Neural cell (in vitro differentiated cells): ENCODE data around the gene NINL. TPM values are rescaled to one million over a fixed set of nuclear protein-coding genes. Genes with fewer than 3 reads are reported as not detected.

Experiments
- H2AFZ ChIP-seq: fragments of 200-600, 300-800 bp; sonication (generic), shearing (Covaris generic); 2 replicates; pipeline ENCODE4 v1.6.0; 2014; ENCODE audit warnings: low read depth, mild to moderate bottlenecking, antibody characterized with exemption, low read length, moderate library complexity
- H3F3A ChIP-seq: fragments of 200-600 bp; shearing (Covaris generic); 2 replicates; pipeline ENCODE4 v1.6.1; 2016; ENCODE audit warnings: mild to moderate bottlenecking, moderate library complexity, mixed read lengths, antibody characterized with exemption, low read length; ENCODE audit not compliant: insufficient read depth, poor library complexity, severe bottlenecking
- H3K27ac ChIP-seq: fragments of 200-600, 300-800 bp; sonication (generic), shearing (Covaris generic); 2 replicates; pipeline ENCODE4 v1.5.1; 2014; ENCODE audit warnings: mild to moderate bottlenecking, low read length, moderate library complexity
- H3K27me3 ChIP-seq: fragments of 300-800, 200-600 bp; sonication (generic), shearing (Covaris generic); 2 replicates; pipeline ENCODE4 v1.6.0; 2014; ENCODE audit warnings: mild to moderate bottlenecking, low read depth, low read length, moderate library complexity; ENCODE audit not compliant: insufficient read depth
- H3K36me3 ChIP-seq: fragments of 300-800, 200-600 bp; sonication (generic), shearing (Covaris generic); 2 replicates; pipeline ENCODE4 v1.5.1; 2014; ENCODE audit warnings: mild to moderate bottlenecking, antibody characterized with exemption, low read length, moderate library complexity; ENCODE audit not compliant: insufficient read depth
- H3K4me2 ChIP-seq: fragments of 300-800, 200-600 bp; sonication (generic), shearing (Covaris generic); 2 replicates; pipeline ENCODE4 v1.6.0; 2014; ENCODE audit warnings: mild to moderate bottlenecking, low read length
- H3K4me3 ChIP-seq: fragments of 300-800, 200-600 bp; sonication (generic), shearing (Covaris generic); 2 replicates; pipeline ENCODE4 v1.5.1; 2014; ENCODE audit warnings: mild to moderate bottlenecking, low read length, moderate library complexity
- H3K79me2 ChIP-seq: fragments of 200-600 bp; shearing (Covaris generic); replicated peaks from 2 replicates; pipeline ENCODE4 v1.6.0; 2014; ENCODE audit warnings: mild to moderate bottlenecking, low read length, moderate library complexity; ENCODE audit not compliant: insufficient read depth
- H3K9ac ChIP-seq: fragments of 300-800, 200-600 bp; sonication (generic), shearing (Covaris generic); 2 replicates; pipeline ENCODE4 v1.6.1; 2016; ENCODE audit warnings: mild to moderate bottlenecking, low read length, mixed read lengths
- H3K9me2 ChIP-seq: fragments of 200-600 bp; shearing (Covaris generic); 2 replicates; pipeline ENCODE4 v1.6.1; 2016; ENCODE audit warnings: mild to moderate bottlenecking, low read length, mixed read lengths; ENCODE audit not compliant: insufficient read depth
- H3K9me3 ChIP-seq: fragments of 200-600, 300-800 bp; sonication (generic), shearing (Covaris generic); 2 replicates; pipeline ENCODE4 v1.6.1; 2016; ENCODE audit warnings: mild to moderate bottlenecking, mixed run types, low read length, moderate library complexity, mixed read lengths
- H4K20me1 ChIP-seq: fragments of 200-600 bp; shearing (Covaris generic); 2 replicates; pipeline ENCODE4 v1.6.1; 2016; ENCODE audit warnings: mild to moderate bottlenecking, mixed run types; ENCODE audit not compliant: insufficient read depth
- CTCF ChIP-seq: fragments of 450-650 bp; IDR thresholded peaks from 2 replicates; pipeline ENCODE4 v1.5.1; 2014; ENCODE audit warnings: antibody characterized with exemption, mild to moderate bottlenecking, moderate library complexity; ENCODE audit not compliant: poor library complexity, severe bottlenecking
- EP300 ChIP-seq: fragments of 450-650 bp; conservative IDR thresholded peaks from 2 replicates; pipeline ENCODE4 v1.6.1; 2014; ENCODE audit warnings: antibody characterized with exemption, mild to moderate bottlenecking, moderate library complexity; ENCODE audit not compliant: poor library complexity, severe bottlenecking
- EZH2 ChIP-seq: fragments of 200-600, 300-800 bp; shearing (Covaris generic), sonication (generic); IDR thresholded peaks from 2 replicates; pipeline ENCODE4 v1.6.1; 2014; ENCODE audit warnings: antibody characterized with exemption, low read length, borderline replicate concordance, mild to moderate bottlenecking; ENCODE audit not compliant: insufficient read depth, poor library complexity, severe bottlenecking
- MXI1 ChIP-seq: fragments of 450-650 bp; conservative IDR thresholded peaks from 2 replicates; pipeline ENCODE4 v1.6.1; 2014; ENCODE audit warnings: antibody characterized with exemption, mild to moderate bottlenecking; ENCODE audit not compliant: poor library complexity, severe bottlenecking
- POLR2AphosphoS5 ChIP-seq: IDR thresholded peaks from 2 replicates; pipeline ENCODE4 v1.6.1; 2012
- RAD21 ChIP-seq: fragments of 450-650 bp; conservative IDR thresholded peaks from 2 replicates; pipeline ENCODE4 v1.6.1; 2014; ENCODE audit warnings: antibody characterized with exemption, mild to moderate bottlenecking, moderate library complexity
- REST ChIP-seq: IDR thresholded peaks from 2 replicates; pipeline ENCODE4 v1.6.1; 2012; ENCODE audit warnings: borderline replicate concordance
- SMC3 ChIP-seq: fragments of 450-650 bp; conservative IDR thresholded peaks from 2 replicates; pipeline ENCODE4 v1.6.1; 2014; ENCODE audit warnings: antibody characterized with exemption, mild to moderate bottlenecking, moderate library complexity; ENCODE audit not compliant: poor library complexity
- TAF1 ChIP-seq: IDR thresholded peaks from 2 replicates; pipeline ENCODE4 v1.6.1; 2012; ENCODE audit warnings: low read depth
- polyA plus RNA-seq: library from polyadenylated mRNA; depleted of rRNA; stranded (reverse); fragments of >200 nt; gene quantifications from 2 replicates; pipeline ENCODE4 v1.2.3, GENCODE V29; 2014

The NINL gene
- polyA plus RNA-seq, 1 donor from 2014 or later: 49.6 TPM

- Histone ChIP-seq H3K9me2 (no peaks in the 10 kb centered on the region), H3K9me3 (peaks cover 5% of the 10 kb centered on the region), H3K36me3 (peaks cover 5% of the 10 kb centered on the region), H3K27ac (no peak overlapping the region), H4K20me1 (no peaks in the 10 kb centered on the region), H3K4me3 (no peak overlapping the region), H3K27me3 (no peaks in the 10 kb centered on the region), H2AFZ (no peak overlapping the region), H3K9ac (no peak overlapping the region), H3F3A (no peaks in the 10 kb centered on the region), H3K4me2 (no peak overlapping the region), H3K79me2 (peaks cover 6% of the 10 kb centered on the region)
- TF ChIP-seq RAD21 (no peak), EP300 (no peak), MXI1 (no peak), CTCF (no peak), POLR2AphosphoS5 (no peak), EZH2 (no peak), TAF1 (no peak), SMC3 (no peak), REST (no peak)
Measured at GRCh38 chr20:25525295-25525694, 60.0 kb downstream of the NINL start.

- Histone ChIP-seq H3K4me3 (no peak overlapping the region), H3K36me3 (peaks cover 9% of the 10 kb centered on the region), H3K9me2 (no peaks in the 10 kb centered on the region), H3K9me3 (peaks cover 8% of the 10 kb centered on the region), H3K4me2 (no peak overlapping the region), H3K27ac (no peak overlapping the region), H3K79me2 (no peaks in the 10 kb centered on the region), H3K9ac (no peak overlapping the region), H3F3A (no peaks in the 10 kb centered on the region), H4K20me1 (no peaks in the 10 kb centered on the region), H3K27me3 (no peaks in the 10 kb centered on the region), H2AFZ (no peak overlapping the region)
- TF ChIP-seq CTCF (no peak), POLR2AphosphoS5 (no peak), EZH2 (no peak), EP300 (no peak), TAF1 (no peak), SMC3 (no peak), REST (no peak)
Measured at GRCh38 chr20:25521382-25521781, 63.9 kb downstream of the NINL start.
